SH-SY5Y (cell line): Measurements from ENCODE around the gene UBALD2.

ENCODE experiments used
- GATA2 ChIP-seq: IDR thresholded peaks from 2 replicates; pipeline ENCODE4 v1.6.1; 2011; ENCODE audit warnings: mild to moderate bottlenecking, low read depth, low read length
- GATA3 ChIP-seq: IDR thresholded peaks from 2 replicates; pipeline ENCODE4 v1.6.1; 2011; ENCODE audit warnings: low read depth, mild to moderate bottlenecking, low read length, moderate library complexity

GRCh38 chr17:76266244-76266938 lies 1.2 kb downstream of the UBALD2 start:
- TF ChIP-seq GATA3 (no peak), GATA2 (peak; percentile 73)
